ENCODE results near the gene ME1. TPM values are rescaled to one million over a fixed set of nuclear protein-coding genes. Genes with fewer than 3 reads are reported as not detected.

ME1 gene
- total and polyA plus RNA-seq, 8 donors: 5.2 to 31.7 (median 12.7) TPM

GRCh38 chr6:83429857-83430610 is 817 bp downstream of the ME1 start:
- H3K36me3 ChIP-seq: peaks cover 0 to under 1% (median 0%) of the 10 kb centered on the region in 4 donors

DNA sequence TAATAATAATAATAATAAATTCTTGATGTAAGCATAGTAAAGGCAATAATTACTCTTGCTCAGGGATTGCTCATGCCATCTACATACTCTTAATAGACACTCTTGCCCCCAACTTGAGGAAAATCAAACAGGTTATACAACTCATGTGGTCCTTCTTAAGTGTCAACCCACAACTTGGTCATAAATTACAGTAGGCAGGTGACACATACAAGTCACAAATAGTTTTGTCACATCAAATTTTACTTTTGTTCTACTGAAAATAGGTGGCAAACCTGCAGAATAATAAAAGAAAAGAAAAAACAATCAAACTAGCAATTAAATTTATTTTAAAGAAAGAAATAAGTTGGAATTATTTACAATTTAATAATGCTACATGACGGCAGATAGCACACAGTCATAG is 1.6 kb downstream of the ME1 start:
- Histone ChIP-seq H3K4me3 (no peak overlapping the region), H3K4me1 (peaks cover 6 to 51% (median 23%) of the 10 kb centered on the region in 4 donors), H3K9me3 (peaks cover 0 to 10% (median 4%) of the 10 kb centered on the region in 4 donors), H3K27me3 (peaks cover 0 to 13% (median 8%) of the 10 kb centered on the region in 3 donors), H3K36me3 (peaks cover 0 to 7% (median 0%) of the 10 kb centered on the region in 4 donors), H3K27ac (no peak overlapping the region)
- intact Hi-C loops (cut with DNase I; ENCODE audit: low total_unique reads): no loop called here
- TF ChIP-seq POLR2A (IDR thresholded peaks at IDR 0.05) (no peak), POLR2AphosphoS5 (IDR thresholded peaks at IDR 0.05) (no peak), EP300 (IDR thresholded peaks at IDR 0.05) (no peak)
- TF ChIP-seq, protein P1, sequence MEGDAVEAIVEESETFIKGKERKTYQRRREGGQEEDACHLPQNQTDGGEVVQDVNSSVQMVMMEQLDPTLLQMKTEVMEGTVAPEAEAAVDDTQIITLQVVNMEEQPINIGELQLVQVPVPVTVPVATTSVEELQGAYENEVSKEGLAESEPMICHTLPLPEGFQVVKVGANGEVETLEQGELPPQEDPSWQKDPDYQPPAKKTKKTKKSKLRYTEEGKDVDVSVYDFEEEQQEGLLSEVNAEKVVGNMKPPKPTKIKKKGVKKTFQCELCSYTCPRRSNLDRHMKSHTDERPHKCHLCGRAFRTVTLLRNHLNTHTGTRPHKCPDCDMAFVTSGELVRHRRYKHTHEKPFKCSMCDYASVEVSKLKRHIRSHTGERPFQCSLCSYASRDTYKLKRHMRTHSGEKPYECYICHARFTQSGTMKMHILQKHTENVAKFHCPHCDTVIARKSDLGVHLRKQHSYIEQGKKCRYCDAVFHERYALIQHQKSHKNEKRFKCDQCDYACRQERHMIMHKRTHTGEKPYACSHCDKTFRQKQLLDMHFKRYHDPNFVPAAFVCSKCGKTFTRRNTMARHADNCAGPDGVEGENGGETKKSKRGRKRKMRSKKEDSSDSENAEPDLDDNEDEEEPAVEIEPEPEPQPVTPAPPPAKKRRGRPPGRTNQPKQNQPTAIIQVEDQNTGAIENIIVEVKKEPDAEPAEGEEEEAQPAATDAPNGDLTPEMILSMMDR (IDR thresholded peaks at IDR 0.05): no peak
- WGBS, 5 donors: 62 to 96% (median 83%) methylated on average over 1 of the region's 1 CpG
- DNase-seq: no peak

More at GRCh38 chr6:83429857-83430610, 817 bp downstream of the ME1 start:
- DNase-seq: peak; percentile 32 to 73
- intact Hi-C loops (cut with DNase I; ENCODE audit: low total_unique reads): no loop called here
- TF ChIP-seq EP300 (IDR thresholded peaks at IDR 0.05) (no peak), POLR2AphosphoS5 (IDR thresholded peaks at IDR 0.05) (peak in 2 of 3 donors; percentile 42 to 56)
- WGBS, 5 donors: 45 to 49% (median 47%) methylated on average over 13 of the region's 13 CpGs
- H3K27me3 ChIP-seq: peaks cover 0 to 13% (median 8%) of the 10 kb centered on the region in 3 donors
- peak overlapping the region; percentile 64 to 71 (median 68) for H3K4me3 ChIP-seq
- H3K27ac ChIP-seq: peak overlapping the region; percentile 69 to 85 (median 84)
- peaks cover 0 to 2% (median under 1%) of the 10 kb centered on the region in 4 donors for H3K9me3 ChIP-seq
- H3K4me1 ChIP-seq: peaks cover 6 to 59% (median 25%) of the 10 kb centered on the region in 4 donors

GRCh38 chr6:83424392-83425018 is 6.3 kb downstream of the ME1 start:
- Histone ChIP-seq H3K36me3 (peaks cover 0 to 7% (median 0%) of the 10 kb centered on the region in 4 donors), H3K4me3 (no peak overlapping the region), H3K27ac (no peak overlapping the region), H3K4me1 (peaks cover 0 to 20% (median 0%) of the 10 kb centered on the region in 4 donors), H3K9me3 (peaks cover 0 to 10% (median 5%) of the 10 kb centered on the region in 4 donors), H3K27me3 (no peaks in the 10 kb centered on the region)
- DNase-seq: no peak
- intact Hi-C loops (cut with DNase I; ENCODE audit: low total_unique reads): no loop called here
- WGBS, 5 donors: 53 to 100% (median 95%) methylated on average over 1 of the region's 1 CpG
- TF ChIP-seq EP300 (IDR thresholded peaks at IDR 0.05): no peak

DNA sequence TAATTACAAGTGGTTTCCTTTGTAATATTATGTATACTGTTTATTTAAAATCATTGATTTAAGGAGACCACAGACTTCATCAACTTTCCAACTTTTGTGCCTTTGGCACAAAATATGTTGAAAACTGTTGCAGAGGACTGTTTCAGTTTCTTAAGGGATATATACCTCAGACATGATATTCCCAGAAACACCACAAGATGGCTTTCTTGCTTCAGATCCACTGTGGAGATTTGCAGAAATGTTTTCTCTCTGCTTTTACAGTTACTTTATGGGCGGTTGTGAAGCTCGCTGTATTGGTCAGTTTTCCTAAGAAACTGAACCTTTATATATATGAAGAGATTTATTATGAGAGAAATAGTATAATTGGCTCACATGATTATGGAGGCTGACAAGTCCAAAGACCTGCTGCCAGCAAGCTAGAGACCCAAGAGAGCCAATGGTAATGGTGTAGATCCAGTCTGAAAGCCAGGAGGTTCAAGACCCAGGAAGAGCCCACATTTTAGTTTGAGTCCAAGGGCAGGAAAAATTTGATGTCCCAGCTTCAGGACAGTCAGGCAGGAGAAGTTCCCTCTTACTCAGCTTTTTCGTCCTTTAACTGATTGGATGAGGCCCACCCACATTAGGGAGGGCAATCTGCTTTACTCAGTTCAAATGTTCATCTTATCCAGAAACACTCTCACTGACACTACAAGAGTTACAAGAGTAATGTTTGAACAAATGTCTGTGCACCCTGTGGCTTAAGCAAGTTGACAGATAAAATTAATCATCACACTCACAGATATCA is 12.8 kb downstream of the ME1 start:
- H3K27me3 ChIP-seq: no peaks in the 10 kb centered on the region
- TF ChIP-seq, protein P1 (IDR thresholded peaks at IDR 0.05): peak in 4 of 7 experiments; percentile 46 to 60 (median 52)
- TF ChIP-seq EP300 (IDR thresholded peaks at IDR 0.05): no peak
- TF ChIP-seq POLR2AphosphoS5 (IDR thresholded peaks at IDR 0.05): peak in 1 of 3 donors; percentile 13
- TF ChIP-seq POLR2A (IDR thresholded peaks at IDR 0.05): no peak
- no peak overlapping the region for H3K4me3 ChIP-seq
- H3K27ac ChIP-seq: no peak overlapping the region
- H3K4me1 ChIP-seq: peaks cover 0 to 16% (median 0%) of the 10 kb centered on the region in 4 donors
- H3K36me3 ChIP-seq: no peaks in the 10 kb centered on the region
- 48 to 69% (median 52%) methylated on average over 3 of the region's 3 CpGs for WGBS, 5 donors
- peak in 1 of 2 donors; percentile 81 for DNase-seq
- intact Hi-C loops (cut with DNase I; ENCODE audit: low total_unique reads): loop anchor here (5.0 kb wide), 1 partner anchor 94 kb away; the partner anchor contains the start of gene PRSS35
- no peaks in the 10 kb centered on the region for H3K9me3 ChIP-seq

DNA sequence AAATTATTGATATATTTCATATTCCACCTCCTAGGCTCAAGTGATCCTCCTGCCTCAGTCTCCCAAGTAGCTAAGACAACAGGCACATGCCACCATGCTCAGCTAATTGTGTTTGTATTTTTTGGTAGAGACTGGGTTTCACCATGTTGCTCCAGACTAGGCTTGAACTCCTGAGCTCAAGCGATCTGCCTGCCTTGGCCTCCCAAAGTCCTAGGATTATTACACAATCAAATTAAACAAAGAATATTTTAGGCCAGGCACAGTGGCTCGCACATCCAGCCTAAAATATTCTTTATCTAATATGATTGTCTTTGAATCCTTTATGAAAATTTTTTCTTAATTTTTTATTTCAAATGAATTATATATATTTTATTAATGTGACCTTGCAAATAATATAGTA is 17.8 kb downstream of the ME1 start:
- Histone ChIP-seq H3K4me3 (no peak overlapping the region), H3K27me3 (no peaks in the 10 kb centered on the region), H3K36me3 (no peaks in the 10 kb centered on the region), H3K27ac (no peak overlapping the region), H3K4me1 (peaks cover 0 to 1% (median 0%) of the 10 kb centered on the region in 4 donors), H3K9me3 (no peaks in the 10 kb centered on the region)
- intact Hi-C loops (cut with DNase I; ENCODE audit: low total_unique reads): no loop called here
- 86 to 96% (median 90%) methylated on average over 2 of the region's 2 CpGs for WGBS, 5 donors
- DNase-seq: no peak
- TF ChIP-seq, protein P1 (IDR thresholded peaks at IDR 0.05): no peak
- TF ChIP-seq EP300 (IDR thresholded peaks at IDR 0.05): no peak
- TF ChIP-seq POLR2A (IDR thresholded peaks at IDR 0.05): no peak
- no peak for TF ChIP-seq POLR2AphosphoS5 (IDR thresholded peaks at IDR 0.05)

All from stomach (tissue), 9 donors.